Anterior cingulate cortex (tissue), 58 donors: ENCODE data around the gene GLDN.
A peak's percentile ranks its signal among the peaks of the same experiment; 100 is the strongest.
"Not testable (repeated sequence)": the region's sequence is repeated elsewhere in the genome, so short reads cannot be mapped to it uniquely, and the experiment has no call there.

Source experiments
- DNase-seq, 58 donors: peaks; one replicate each; lab custom pipeline; 2025; lab: John Stamatoyannopoulos, UW

GLDN gene

GRCh38 chr15:51382787-51383186 is 41.3 kb downstream of the GLDN start:
- DNase-seq, result peak in 22 of 58 donors; percentile 3 to 55 (median 20)

GRCh38 chr15:51386029-51386428 is 44.6 kb downstream of the GLDN start:
- peak in 6 of 58 donors; percentile 9 to 27 (median 14) for DNase-seq

GRCh38 chr15:51386486-51386885 is 45.0 kb downstream of the GLDN start:
- DNase-seq, result no peak

- no peak for DNase-seq
These were observed 45.7 kb downstream of the GLDN start for GRCh38 chr15:51386960-51387698.

GRCh38 chr15:51387699-51388041 is 46.2 kb downstream of the GLDN start:
- no peak for DNase-seq

GRCh38 chr15:51388726-51389125 is 47.3 kb downstream of the GLDN start:
- DNase-seq, result no peak

- no peak for DNase-seq
These were observed 48.9 kb downstream of the GLDN start for GRCh38 chr15:51390241-51390965.

- no peak for DNase-seq
These were observed 49.5 kb downstream of the GLDN start for GRCh38 chr15:51390966-51391422.

GRCh38 chr15:51396921-51397320 is 55.5 kb downstream of the GLDN start:
- DNase-seq, result no peak

- DNase-seq, result no peak
These were observed 57.2 kb downstream of the GLDN start for GRCh38 chr15:51398626-51399025.

- DNase-seq, result no peak
These were observed 59.8 kb downstream of the GLDN start for GRCh38 chr15:51401051-51401780.

- peak in 24 of 58 donors; percentile 5 to 55 (median 22) for DNase-seq
These were observed 60.5 kb downstream of the GLDN start for GRCh38 chr15:51401872-51402517.

GRCh38 chr15:51403072-51403878 is 61.8 kb downstream of the GLDN start:
- peak in 4 of 58 donors; percentile 17 to 52 (median 32) for DNase-seq

- DNase-seq, result no peak
These were observed 62.7 kb downstream of the GLDN start for GRCh38 chr15:51403946-51404695.

GRCh38 chr15:51405693-51406523 is 64.5 kb downstream of the GLDN start:
- DNase-seq, result peak in 14 of 58 donors; percentile 7 to 54 (median 28)

- no peak for DNase-seq
These were observed 72.9 kb downstream of the GLDN start for GRCh38 chr15:51414256-51414860.

- DNase-seq, result no peak
These were observed 74.7 kb downstream of the GLDN start for GRCh38 chr15:51416129-51416528.

- DNase-seq, result not testable (repeated sequence)
These were observed 81.6 kb downstream of the GLDN start for GRCh38 chr15:51423040-51423439.
